Activated CD4-positive, alpha-beta T cell treated with anti-CD3 and anti-CD28 coated beads, Interleukin-2, amount 50 U/mL, for 4 hours (primary cell): ENCODE measurements around the gene AGO3.
"Not testable (repeated sequence)": the region's sequence is repeated elsewhere in the genome, so short reads cannot be mapped to it uniquely, and the experiment has no call there.

Experiments used
- DNase-seq, 2 experiments: peaks; one replicate each; pipeline ENCODE4 v3.0.0-alpha.2; 2020

The AGO3 gene

DNA sequence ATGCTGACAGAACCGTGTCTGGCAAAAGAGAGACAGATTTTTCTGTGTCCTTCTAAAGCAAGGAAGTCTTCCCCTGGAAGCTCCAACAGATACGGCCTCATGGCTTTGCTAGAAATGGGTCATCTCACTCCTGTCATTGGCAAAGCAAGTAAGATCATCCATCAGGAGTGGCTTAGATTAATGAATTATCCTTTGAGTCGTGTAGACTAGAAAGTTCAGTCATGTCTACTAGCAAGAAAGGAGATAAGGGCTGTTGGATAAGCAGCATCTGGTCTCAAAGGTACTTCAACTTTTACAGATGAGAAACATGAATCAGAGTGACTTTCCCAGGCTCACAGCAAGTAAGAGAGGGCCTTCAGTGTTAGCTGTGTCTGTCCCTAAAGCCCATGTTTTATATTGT lies 3.4 kb upstream of the AGO3 start:
- DNase-seq: no peak

DNA sequence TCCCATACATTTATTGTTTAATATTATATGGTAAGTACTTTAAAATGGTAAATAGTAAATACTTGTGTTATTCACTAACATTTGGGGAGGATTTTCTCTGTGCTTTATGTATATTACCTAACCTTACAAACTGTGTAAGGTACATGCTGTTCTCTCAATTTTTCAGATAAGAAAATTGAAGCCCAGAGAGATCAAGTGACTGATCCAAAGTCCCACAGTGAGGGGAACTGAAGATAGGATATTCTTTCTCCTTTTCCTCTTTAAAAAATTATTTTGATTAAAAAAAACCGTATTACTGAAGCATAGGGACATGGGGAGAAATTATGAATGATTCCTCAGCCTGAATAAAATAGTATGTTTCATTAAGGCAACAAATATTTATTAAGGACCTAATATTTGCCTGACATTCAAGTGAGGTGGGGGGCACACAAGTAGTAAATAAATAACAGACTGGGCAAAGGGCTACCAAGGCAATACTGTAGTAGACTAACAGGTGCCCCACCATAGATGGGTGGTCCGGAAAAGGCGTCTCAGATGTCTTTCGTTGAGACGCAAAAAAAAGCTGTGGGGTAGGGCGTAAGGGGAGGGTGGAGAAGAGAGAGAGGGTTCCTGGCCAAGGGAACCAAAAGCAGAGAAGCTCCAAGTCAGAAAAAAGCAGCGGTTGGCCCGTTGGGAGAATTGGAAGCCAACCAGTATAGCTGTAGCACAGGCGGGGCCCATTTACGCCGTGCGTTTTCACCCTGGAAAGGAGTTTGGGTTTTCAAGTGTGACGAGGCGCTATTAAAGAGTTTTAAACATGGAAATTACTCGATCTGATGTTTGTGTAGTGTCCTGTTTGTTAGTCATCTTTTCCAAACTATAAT lies 944 bp upstream of the AGO3 start:
- DNase-seq: peak; percentile 29 to 32

DNA sequence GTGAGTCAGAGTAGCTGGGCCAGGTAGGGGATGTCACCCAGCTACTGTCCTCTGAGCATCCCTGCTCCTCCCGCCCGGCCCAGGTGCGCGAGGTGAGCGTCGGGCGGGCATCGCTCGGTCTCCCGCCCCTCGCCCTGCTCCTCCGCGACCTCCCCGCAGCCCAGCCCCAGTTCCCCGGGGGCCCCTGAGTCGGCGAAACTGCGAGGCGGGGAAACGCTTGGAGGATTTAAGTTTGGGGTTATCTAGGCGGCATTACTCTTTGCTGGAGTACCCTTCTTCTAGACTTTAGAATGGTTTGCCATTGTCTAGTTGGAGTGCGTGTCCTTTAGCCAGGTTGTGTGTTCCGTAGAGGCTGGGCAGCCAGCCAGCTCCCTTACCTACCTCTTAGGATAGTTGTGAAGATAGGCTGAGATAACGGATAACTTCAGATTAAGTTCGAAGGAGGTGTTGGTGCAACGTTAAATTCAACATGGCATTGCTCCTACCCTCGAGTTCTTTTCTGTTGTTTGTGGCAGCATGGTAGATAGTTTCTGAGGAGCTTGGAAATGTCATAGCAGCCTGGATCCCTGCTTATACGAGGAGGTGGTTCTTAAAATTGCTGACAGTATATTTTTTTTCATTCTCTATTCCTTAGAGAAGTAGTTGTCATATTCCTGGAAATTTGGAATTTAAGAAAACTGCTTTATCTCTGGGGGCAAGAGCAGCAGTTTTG lies 697 bp downstream of the AGO3 start:
- no peak for DNase-seq

- DNase-seq: no peak
These were observed 1.3 kb downstream of the AGO3 start for GRCh38 chr1:35932158-35932636.

GRCh38 chr1:35932941-35933340 lies 2.0 kb downstream of the AGO3 start:
- no peak for DNase-seq

- no peak for DNase-seq
These were observed 4.8 kb downstream of the AGO3 start for GRCh38 chr1:35935442-35936388.

DNA sequence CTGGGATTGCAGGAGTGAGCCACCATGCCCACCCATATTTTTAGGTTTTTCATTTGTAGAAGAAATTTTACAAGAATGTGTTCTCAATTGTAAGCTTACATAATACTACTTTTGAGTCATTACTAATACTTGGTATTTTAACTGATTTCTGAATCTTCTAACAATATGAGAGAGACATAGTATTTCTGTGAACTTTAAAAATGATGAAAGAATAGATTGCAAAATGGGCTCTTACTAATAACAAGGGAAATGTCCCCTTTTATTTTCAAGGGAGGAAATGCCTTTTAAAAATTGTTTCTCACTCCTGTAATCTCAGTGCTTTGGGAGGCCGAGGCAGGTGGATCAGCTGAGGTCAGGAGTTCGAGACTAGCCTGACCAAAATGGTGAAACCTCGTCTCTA lies 5.9 kb downstream of the AGO3 start:
- no peak for DNase-seq

DNA sequence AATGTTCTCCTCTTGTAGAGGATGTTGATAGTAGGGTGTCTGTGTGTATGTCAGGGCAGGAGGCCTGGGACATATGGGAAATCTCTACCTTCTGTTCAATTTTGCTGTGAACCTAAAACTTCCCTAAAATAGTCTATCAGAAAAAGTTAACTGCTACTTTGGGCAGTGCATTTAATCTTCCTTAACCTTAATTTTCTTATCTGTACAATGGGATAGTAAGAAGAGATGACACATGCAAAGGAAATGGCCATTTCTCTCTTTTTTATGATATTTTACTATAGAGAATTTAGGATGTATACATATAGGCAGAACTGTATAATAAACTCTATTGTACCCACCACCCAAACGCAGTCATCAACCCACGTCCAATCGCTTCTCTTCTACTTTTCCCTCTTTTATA lies 8.6 kb downstream of the AGO3 start:
- DNase-seq: no peak

GRCh38 chr1:35945327-35945726 lies 14.4 kb downstream of the AGO3 start:
- no peak for DNase-seq

GRCh38 chr1:35947547-35947946 lies 16.6 kb downstream of the AGO3 start:
- no peak for DNase-seq

GRCh38 chr1:35958558-35958957 lies 27.7 kb downstream of the AGO3 start:
- no peak for DNase-seq

GRCh38 chr1:35959304-35959703 lies 28.4 kb downstream of the AGO3 start:
- DNase-seq: no peak

GRCh38 chr1:35962952-35963351 lies 32.0 kb downstream of the AGO3 start:
- DNase-seq: no peak

DNA sequence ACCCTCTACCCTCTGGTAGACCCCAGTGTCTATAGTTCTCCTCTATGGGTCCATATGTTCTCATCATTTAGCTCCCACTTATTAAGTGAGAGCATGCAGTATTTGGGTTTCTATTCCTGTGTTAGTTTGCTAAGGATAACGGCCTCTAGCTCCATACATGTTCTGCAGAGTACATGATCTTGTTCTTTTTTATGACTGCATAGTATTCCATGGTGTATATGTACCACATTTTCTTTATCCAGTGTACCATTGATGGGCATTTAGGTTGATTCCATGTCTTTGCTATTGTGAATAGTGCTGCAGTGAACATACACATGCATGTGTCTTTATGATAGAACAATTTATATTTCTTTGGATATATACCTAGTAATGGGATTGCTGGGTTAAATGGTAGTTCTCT lies 33.4 kb downstream of the AGO3 start:
- DNase-seq: not testable (repeated sequence)

DNA sequence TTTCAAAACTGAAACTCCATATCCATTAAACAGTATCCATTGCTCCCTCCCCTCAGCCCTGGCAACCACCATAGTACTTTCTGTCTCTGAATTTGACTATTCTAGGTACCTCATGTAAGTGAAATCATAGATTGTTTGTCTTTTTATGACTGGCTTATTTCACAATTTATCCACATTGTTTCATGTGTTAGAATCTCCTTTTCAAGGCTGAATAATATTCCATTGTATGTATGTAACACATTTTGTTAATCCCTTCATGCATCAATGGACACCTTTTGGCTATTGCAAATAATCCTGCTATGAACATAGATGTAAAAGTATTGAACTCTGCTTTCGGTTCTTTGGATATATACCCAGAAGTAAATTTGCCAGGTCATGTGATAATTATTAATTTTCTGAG lies 37.5 kb downstream of the AGO3 start:
- DNase-seq: no peak

DNA sequence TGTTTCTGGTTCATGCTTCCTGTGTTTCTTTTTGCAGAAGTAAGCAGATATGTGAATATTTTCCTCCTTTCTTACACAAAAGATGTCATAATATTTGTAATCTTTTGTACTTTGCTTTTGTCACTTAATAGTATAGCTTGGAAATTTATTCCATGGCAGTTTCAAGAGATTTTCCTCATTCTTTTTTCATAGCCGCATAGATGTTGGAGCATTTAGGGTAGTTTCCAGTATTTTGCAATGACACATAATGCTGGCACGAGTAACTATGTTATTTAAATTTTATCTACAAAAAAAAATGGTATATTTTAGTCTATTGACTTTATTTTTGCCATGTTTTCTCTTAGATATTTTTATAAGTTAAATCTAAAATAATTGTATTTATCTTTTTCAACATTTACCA lies 40.7 kb downstream of the AGO3 start:
- no peak for DNase-seq

GRCh38 chr1:35972631-35973030 lies 41.7 kb downstream of the AGO3 start:
- DNase-seq: not testable (repeated sequence)

- DNase-seq: no peak
These were observed 49.2 kb downstream of the AGO3 start for GRCh38 chr1:35980090-35980489.

DNA sequence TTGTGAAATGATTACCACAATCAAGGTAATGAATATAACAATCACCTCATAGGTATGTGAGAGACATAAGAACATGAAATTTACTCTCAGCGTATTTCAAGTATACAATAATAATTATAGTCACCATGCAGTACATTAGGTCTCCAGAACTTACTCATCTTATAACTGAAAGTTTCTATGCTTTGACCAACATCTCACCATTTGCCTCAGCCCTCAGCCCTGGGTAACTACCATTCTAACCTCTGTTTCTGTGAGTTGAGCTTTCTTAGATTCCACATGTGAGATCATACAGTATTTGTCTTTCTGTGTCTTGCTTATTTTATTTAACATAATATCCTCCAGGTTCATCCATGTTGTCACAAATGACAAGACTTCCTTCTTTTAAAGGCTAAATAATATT lies 57.3 kb downstream of the AGO3 start:
- DNase-seq: no peak

DNA sequence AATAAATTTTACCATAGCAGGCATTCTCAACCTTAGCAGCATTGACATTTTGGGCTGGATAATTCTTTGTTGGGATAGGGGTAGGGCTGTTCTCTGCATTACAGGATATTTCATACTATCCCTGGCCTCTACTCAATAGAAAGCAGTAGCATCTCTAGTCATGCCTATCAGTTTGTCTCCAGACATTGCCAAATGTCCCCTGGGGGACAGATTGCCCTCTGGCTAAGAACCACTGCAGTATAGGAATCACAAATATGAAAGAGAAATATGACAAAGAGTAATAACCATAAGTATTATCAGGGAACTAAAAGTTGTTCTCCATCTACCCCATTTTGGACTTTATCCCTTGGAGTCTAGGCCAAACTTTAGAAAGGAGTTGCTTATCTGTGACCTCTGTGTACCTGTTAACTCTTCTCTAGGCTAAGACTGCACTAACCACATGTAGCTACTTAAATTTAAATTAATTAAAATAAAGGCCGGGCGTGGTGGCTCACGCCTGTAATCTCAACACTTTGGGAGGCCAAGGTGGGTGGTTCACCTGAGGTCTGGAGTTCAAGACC lies 76.1 kb downstream of the AGO3 start:
- no peak for DNase-seq

GRCh38 chr1:36007741-36008140 lies 76.8 kb downstream of the AGO3 start:
- DNase-seq: no peak

DNA sequence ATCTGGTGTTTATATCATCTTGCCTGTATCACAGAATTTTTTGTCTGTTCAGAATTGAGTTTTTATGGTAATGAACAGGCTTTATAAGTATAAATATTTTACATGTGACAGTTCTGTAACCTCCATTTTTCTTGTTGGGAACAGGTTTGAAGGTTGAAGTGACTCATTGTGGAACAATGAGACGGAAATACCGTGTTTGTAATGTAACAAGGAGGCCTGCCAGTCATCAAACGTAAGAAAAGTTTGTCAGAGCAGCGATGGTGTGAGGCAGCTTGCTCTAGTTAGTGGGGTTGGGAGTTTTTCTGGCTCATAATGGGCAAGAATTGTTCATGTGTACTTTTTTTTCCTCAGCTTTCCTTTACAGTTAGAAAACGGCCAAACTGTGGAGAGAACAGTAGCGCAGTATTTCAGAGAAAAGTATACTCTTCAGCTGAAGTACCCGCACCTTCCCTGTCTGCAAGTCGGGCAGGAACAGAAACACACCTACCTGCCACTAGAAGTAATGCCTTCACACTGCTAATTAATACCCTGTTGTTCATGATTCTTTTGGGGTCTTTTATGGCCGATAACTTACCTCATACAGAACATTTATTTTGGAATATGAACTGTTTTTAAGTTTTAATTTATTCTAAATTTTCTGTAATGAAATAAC lies 77.8 kb downstream of the AGO3 start:
- no peak for DNase-seq
